Brain pericyte (primary cell): Measurements from ENCODE around the gene UNC79.

Experiments
- DNase-seq: peaks from one replicate; pipeline ENCODE4 v3.0.0-alpha.2; 2012; ENCODE audit warnings: low read depth, low spot score

Gene UNC79

DNA sequence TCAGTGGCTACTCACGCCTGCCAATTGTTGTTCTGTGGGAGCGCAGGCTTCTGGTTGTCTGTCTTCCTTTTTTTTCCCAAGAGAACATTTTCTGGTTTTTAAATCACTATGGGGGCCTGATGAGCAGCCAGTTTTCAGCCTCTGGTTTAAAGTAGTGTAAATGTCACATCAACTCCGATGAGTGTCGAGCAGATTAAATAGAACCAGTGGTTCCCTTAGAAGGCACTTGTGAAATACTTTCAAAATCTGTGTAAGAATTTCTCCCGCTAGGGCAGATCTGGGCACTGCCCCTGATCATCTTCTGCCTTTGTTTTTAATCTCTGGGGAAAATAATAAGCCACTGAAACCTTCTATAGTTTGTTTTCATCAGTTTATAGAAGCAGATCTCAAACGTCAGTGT is 227.1 kb downstream of the UNC79 start:
- DNase-seq = no peak

- no peak for DNase-seq
Measured at GRCh38 chr14:93663317-93663716, 232.6 kb downstream of the UNC79 start.

DNA sequence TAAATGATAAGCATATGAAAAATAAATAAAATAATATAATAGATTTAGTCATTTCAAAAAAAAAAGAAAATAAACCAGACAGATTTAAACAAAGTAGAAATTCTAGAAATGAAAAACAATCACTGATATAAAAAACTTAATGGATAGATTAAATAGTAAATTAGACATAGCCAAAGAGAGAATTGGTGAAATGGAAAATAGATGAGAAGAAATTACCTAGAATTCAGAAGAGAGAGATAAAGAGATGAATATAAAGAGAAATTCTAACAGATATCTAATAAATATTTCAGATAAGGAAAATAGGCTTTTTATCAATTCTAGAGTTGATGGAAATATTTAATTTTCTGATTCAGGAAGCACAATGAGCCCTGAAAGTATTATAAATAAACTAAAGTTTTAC is 234.4 kb downstream of the UNC79 start:
- no peak for DNase-seq

GRCh38 chr14:93669632-93670031 is 238.9 kb downstream of the UNC79 start:
- DNase-seq = no peak

GRCh38 chr14:93674343-93674742 is 243.6 kb downstream of the UNC79 start:
- no peak for DNase-seq

DNA sequence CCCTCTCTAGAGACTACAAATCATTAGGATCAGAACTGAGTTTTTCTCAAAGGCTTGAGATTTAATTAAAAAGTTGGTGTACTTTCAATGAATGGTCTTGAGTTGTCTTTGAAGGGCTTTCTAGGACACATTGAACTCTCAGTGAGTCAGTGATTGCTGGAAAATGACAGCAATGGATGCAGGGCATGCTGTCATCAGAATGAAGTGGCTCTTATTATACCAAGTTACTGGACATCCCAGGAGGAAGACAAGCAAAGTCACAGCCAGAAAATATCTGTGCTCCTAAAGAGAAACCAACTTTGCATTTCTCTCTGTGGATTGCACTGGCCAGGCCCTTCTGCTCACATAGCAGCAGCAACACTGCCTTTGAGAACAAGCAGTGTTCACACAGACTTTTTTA is 244.9 kb downstream of the UNC79 start:
- DNase-seq = no peak

DNA sequence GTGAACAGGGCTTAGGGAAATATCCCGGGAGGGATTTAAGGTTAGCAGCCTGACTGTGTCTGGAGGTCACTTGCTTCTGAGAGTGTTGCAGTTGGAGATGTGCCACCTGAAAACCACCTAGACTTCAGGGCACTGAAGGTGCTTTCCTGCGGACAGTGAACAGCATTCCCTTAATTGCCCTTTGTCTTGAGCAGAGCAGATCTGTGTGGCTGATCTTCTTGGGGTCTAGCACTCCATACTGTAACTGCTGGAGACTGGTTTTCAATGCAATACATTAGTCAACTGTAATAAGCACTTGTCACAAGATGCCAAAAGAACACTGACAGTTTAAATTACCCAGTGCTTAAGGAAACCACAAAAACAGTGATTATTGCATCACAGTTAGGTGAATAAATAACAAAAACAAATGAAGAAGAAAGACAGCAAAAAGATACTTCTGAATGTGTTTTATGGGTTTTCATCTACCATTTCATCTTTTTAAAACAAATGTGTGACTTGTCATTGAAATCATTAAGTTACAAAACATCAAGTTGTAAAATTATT is 245.7 kb downstream of the UNC79 start:
- no peak for DNase-seq

GRCh38 chr14:93682459-93682858 is 251.7 kb downstream of the UNC79 start:
- DNase-seq = no peak

- no peak for DNase-seq
Measured at GRCh38 chr14:93683226-93683625, 252.5 kb downstream of the UNC79 start.

DNA sequence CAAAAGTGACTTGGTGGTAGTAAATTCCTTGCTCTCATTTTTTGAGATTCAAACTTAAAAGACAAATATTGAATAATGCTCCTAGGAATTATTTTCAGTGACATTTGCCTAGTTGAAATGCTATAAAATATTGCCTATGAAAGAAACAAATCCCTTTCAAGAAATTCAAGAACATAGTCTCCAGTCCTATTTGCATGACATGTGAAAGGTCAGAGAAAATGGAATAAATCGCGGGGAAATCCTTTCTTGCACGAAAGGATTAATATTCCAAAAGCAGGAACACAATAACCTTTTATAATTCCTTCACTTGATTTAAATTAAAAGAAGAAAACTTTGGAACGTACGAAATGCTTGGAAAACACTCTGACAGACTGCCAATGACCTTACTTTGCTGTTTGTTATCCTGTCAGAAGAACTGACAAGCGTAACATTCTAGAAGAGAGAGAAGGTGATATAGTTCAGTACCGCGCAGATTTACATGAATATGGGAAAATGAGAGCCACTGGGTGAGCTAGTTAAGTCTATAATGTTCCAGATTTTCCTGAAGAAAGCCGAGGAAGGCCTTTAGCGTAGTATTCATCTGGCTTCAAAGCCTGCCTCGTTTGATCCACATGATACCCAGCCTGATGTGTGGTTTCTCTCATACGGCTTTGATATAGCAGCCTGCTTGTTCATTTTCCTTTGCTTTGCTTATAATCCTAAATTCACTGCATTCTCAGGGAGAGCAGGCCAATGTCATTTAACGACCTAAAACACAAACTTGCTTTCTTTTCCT is 254.6 kb downstream of the UNC79 start:
- no peak for DNase-seq

- no peak for DNase-seq
Measured at GRCh38 chr14:93686268-93686667, 255.5 kb downstream of the UNC79 start.

GRCh38 chr14:93688239-93688666 is 257.5 kb downstream of the UNC79 start:
- no peak for DNase-seq

DNA sequence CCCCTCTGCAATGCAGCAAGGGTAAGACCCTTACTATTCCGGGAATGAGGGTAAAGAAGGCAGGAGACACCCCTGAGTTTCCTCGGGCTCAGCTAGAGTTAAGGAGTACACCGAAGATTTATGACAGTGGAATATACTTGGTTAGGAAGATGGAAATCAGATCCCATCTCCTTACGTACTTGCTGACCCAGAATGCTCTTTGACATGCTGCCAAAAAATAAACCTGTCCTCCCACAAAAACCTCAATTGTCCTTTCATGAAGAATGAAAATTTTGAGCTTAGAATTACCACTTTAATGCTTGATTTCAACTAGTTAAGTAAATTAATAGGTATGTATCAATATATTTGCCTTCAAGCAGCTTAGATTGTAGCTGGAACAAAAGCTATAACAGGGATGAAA is 258.1 kb downstream of the UNC79 start:
- no peak for DNase-seq

- no peak for DNase-seq
Measured at GRCh38 chr14:93690146-93690545, 259.4 kb downstream of the UNC79 start.

- no peak for DNase-seq
Measured at GRCh38 chr14:93691042-93691780, 260.5 kb downstream of the UNC79 start.

DNA sequence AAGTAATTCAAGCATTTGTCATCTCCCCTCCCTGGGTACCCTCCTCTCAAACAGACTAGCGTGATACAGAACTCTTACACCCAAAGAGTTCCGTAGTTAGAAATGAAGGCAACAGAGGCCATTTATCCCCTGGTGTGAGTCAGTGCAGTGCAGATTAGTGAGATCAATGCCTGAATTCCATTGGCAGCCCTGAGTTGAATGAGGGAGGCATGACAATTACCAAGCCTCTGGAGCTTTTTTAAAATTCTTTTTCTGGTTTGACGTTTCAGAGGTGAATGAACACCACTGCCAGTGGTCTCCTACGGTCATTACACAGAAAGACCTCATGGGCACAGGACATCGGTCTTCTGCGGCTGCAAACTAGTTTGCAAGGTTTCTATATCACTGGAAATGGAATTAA is 263.2 kb downstream of the UNC79 start:
- no peak for DNase-seq

DNA sequence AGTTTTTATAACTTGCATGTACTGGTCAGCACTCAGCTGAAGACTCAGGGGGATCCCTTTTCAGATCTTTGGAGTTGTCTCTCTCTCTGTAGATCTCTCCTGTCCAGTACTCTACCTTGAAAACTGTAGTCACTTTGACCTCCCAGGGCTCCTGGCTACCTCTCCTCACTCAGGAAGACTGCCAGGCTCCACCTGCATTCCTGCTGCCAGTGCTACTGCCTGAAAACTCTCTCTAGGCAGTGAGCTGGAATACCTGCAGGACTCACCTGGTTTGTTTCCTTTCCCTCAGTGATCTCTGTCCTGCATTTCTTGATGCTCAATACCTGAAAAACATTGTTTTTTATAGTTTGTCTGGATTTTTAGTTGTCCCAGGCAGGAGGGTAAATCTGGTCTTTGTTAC is 270.2 kb downstream of the UNC79 start:
- no peak for DNase-seq

GRCh38 chr14:93701562-93701961 is 270.8 kb downstream of the UNC79 start:
- DNase-seq = no peak

- DNase-seq = no peak
Measured at GRCh38 chr14:93702946-93703345, 272.2 kb downstream of the UNC79 start.

DNA sequence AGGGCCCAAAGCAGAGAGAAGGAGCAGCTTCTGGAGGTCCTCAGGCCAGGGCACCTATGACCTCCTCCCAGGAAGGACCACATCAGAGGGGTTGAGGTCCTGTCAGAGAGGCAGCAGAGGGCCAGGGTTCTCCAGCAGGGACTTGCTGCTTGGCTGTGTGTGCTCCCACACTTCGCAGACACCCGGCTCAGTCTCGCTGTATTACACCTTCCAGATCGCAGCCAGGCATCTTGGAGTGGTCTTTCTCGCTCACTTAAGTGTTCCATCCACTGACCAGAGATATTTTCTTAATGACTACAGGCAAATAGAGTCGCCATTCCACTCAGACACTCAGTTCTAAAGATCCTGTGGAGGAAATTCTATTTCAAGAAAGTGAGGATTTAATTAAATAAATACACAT is 273.2 kb downstream of the UNC79 start:
- DNase-seq = no peak

GRCh38 chr14:93705513-93706156 is 274.9 kb downstream of the UNC79 start:
- DNase-seq = no peak

DNA sequence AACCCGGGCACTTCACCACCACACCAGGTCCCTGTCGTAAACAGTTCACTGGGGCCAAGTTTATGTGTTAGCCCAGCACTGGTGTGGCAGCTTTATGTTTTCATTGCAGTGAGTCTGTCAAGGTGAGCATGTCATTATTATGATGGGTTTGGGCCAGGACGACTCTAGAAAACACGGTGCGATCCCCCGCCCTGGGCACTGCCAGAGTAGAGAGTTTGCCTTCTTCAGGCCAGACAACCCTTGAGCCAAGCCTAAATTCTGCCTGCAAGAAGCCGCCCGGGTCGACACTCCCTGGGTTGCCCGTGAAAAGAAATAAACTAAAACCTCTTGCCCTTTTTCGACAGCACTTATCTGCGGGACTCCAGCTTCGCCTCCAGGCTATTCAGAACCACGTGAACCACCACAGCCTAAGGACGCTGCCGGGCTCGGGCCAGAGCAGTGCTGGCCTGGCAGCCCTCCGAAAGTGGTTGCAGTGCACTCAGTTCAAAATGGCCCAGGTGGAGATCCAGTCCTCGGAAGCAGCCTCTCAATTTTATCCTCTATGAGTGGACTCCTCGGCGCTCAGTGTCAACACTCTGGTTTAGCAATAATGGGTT is 275.7 kb downstream of the UNC79 start:
- DNase-seq = no peak
